ENCODE results near the gene CHRNB4. TPM values are rescaled to one million over a fixed set of nuclear protein-coding genes. Genes with fewer than 3 reads are reported as not detected.

The CHRNB4 gene
- total RNA-seq, 1 donor from 2014 or later = 0.10 TPM

DNA sequence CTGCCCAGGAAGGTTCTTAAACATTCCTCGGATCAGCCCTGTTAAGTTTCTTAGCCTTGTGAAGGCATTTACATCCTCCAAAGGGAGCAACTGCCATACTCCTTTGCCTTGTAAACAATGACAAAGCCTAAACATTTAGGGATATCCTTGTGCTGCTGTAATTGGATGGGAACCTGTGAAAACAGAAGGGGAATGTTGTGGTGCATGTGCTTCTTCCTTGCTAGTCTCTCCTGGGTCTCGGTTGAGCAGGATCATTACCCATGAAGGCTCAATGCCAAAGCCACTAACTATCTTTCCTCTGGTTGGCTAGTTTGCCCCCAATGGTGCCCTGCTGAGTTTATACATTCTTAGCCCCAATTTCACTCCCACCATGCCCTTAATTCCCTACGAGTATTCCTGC lies 37.5 kb downstream of the CHRNB4 start:
- H3K9me3 Mint-ChIP-seq (ENCODE audit: low read depth) = no peaks in the 10 kb centered on the region
- DNase-seq (ENCODE audit: low spot score) = no peak
- H3K4me3 Mint-ChIP-seq (ENCODE audit: unreplicated experiment) = no peak overlapping the region
- H3K27ac Mint-ChIP-seq (ENCODE audit: unreplicated experiment) = no peak overlapping the region
- TF ChIP-seq, protein P1, sequence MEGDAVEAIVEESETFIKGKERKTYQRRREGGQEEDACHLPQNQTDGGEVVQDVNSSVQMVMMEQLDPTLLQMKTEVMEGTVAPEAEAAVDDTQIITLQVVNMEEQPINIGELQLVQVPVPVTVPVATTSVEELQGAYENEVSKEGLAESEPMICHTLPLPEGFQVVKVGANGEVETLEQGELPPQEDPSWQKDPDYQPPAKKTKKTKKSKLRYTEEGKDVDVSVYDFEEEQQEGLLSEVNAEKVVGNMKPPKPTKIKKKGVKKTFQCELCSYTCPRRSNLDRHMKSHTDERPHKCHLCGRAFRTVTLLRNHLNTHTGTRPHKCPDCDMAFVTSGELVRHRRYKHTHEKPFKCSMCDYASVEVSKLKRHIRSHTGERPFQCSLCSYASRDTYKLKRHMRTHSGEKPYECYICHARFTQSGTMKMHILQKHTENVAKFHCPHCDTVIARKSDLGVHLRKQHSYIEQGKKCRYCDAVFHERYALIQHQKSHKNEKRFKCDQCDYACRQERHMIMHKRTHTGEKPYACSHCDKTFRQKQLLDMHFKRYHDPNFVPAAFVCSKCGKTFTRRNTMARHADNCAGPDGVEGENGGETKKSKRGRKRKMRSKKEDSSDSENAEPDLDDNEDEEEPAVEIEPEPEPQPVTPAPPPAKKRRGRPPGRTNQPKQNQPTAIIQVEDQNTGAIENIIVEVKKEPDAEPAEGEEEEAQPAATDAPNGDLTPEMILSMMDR (IDR thresholded peaks at IDR 0.05) = no peak
- no peaks in the 10 kb centered on the region for H3K36me3 Mint-ChIP-seq (ENCODE audit: low read depth)
- no peaks in the 10 kb centered on the region for H3K4me1 Mint-ChIP-seq (ENCODE audit: low read depth)
- peaks cover 26% of the 10 kb centered on the region for H3K27me3 Mint-ChIP-seq (ENCODE audit: low read depth)

DNA sequence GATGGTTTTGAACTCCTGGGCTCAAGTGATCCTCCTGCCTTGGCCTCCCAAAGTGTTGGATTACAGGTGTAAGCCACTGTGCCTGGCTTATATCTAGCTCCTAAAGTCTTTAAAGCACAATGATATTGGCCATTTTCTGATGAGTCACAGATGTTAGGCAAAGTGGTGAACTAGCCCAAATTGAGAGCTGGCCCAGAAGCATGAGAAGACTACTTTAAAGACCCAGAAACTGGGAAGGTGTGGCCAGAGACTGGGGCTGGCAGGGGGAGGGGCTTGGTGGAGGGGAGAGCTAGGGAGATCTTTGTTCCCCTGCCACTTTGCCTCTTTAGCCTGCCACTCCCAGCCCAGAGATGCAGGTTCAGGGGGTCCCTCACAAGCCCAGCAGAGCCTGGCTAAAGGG lies 41.8 kb downstream of the CHRNB4 start:
- Mint-ChIP-seq H3K36me3 (ENCODE audit: low read depth) (no peaks in the 10 kb centered on the region), H3K27ac (ENCODE audit: unreplicated experiment) (no peak overlapping the region), H3K9me3 (ENCODE audit: low read depth) (no peaks in the 10 kb centered on the region), H3K27me3 (ENCODE audit: low read depth) (peaks cover 7% of the 10 kb centered on the region), H3K4me1 (ENCODE audit: low read depth) (no peaks in the 10 kb centered on the region), H3K4me3 (ENCODE audit: unreplicated experiment) (no peak overlapping the region)
- TF ChIP-seq, protein P1 (IDR thresholded peaks at IDR 0.05) = no peak
- no peak for DNase-seq (ENCODE audit: low spot score)

DNA sequence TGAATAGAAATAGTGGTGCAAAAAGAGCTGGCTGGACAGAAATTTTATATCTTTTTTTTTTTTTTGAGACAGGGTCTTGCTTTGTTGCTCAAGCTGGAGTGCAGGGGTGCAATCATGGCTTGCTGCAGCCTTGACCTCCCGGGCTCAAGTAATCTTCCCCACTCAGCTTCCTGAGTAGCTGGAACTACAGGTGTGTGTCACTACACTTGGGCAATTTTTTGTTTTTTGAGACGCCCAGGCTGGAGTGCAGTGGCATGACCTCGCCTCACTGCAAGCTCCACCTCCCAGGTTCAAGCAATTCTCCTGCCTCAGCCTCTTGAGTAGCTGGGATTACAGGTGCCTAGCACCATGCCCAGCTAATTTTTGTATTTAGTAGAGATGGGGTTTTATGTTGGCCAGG lies 42.7 kb downstream of the CHRNB4 start:
- no peak overlapping the region for H3K27ac Mint-ChIP-seq (ENCODE audit: unreplicated experiment)
- DNase-seq (ENCODE audit: low spot score) = no peak
- peaks cover 2% of the 10 kb centered on the region for H3K27me3 Mint-ChIP-seq (ENCODE audit: low read depth)
- H3K9me3 Mint-ChIP-seq (ENCODE audit: low read depth) = no peaks in the 10 kb centered on the region
- TF ChIP-seq, protein P1 (IDR thresholded peaks at IDR 0.05) = no peak
- no peak overlapping the region for H3K4me3 Mint-ChIP-seq (ENCODE audit: unreplicated experiment)
- H3K36me3 Mint-ChIP-seq (ENCODE audit: low read depth) = no peaks in the 10 kb centered on the region
- H3K4me1 Mint-ChIP-seq (ENCODE audit: low read depth) = no peaks in the 10 kb centered on the region

DNA sequence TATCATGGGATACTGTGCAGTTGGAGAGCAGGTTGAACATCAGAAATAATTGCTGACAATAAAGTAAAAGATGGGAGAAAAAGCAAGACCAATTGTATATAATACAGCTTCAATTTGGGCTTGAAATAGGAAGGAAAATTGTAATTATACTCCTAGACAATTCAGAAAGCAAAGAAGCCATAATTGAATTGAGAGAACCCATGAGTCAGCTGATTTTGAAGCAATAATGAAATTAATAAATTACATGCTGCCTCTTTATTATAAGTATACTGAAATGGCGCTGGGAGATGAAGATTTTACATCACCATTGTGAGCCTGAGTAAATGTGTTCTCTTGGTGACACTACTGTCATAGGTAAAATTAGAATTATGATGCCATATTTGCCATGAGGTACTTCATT lies 43.4 kb downstream of the CHRNB4 start:
- H3K4me1 Mint-ChIP-seq (ENCODE audit: low read depth) = no peaks in the 10 kb centered on the region
- H3K27ac Mint-ChIP-seq (ENCODE audit: unreplicated experiment) = no peak overlapping the region
- H3K36me3 Mint-ChIP-seq (ENCODE audit: low read depth) = no peaks in the 10 kb centered on the region
- no peaks in the 10 kb centered on the region for H3K27me3 Mint-ChIP-seq (ENCODE audit: low read depth)
- no peak overlapping the region for H3K4me3 Mint-ChIP-seq (ENCODE audit: unreplicated experiment)
- TF ChIP-seq, protein P1 (IDR thresholded peaks at IDR 0.05) = no peak
- no peaks in the 10 kb centered on the region for H3K9me3 Mint-ChIP-seq (ENCODE audit: low read depth)
- no peak for DNase-seq (ENCODE audit: low spot score)

DNA sequence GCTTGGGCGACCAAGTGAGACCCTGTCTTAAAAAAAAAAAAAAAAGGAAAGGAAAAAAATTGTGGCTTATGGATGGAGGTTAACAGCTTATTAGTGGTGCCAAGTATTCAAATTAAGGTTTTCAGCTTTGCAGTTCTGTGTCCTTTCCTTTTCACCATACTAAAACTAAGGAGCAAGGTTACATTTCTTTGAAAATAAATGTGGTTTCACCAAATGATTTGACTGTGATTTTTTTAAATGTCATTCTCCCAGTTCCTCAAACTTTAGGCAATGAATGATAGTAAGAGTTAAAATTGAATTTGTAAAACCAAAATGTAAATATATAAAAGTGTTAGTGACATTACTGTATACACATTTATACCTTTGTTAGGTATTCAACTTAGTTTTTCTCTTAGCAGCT lies 66.1 kb downstream of the CHRNB4 start:
- Mint-ChIP-seq H3K4me3 (ENCODE audit: unreplicated experiment) (no peak overlapping the region), H3K27ac (ENCODE audit: unreplicated experiment) (no peak overlapping the region), H3K9me3 (ENCODE audit: low read depth) (no peaks in the 10 kb centered on the region), H3K4me1 (ENCODE audit: low read depth) (no peaks in the 10 kb centered on the region), H3K27me3 (ENCODE audit: low read depth) (no peaks in the 10 kb centered on the region), H3K36me3 (ENCODE audit: low read depth) (no peaks in the 10 kb centered on the region)
- TF ChIP-seq, protein P1 (IDR thresholded peaks at IDR 0.05) = no peak
- no peak for DNase-seq (ENCODE audit: low spot score)

Other genes starting within 250 kb of the CHRNB4 start
- 54.0 to 56.1 TPM (median 54.3 TPM) in 3 replicates for gene IREB2, start 203.0 kb downstream of the CHRNB4 start, total RNA-seq
- gene HYKK, start 133.6 kb downstream of the CHRNB4 start, total RNA-seq = 2.7 to 5.9 TPM (median 3.6 TPM) in 3 replicates
- gene PSMA4, start 100.8 kb downstream of the CHRNB4 start, total RNA-seq = 155 to 184 TPM (median 162 TPM) in 3 replicates
- 1.6 to 1.8 TPM (median 1.6 TPM) in 3 replicates for gene CHRNA5, start 75.7 kb downstream of the CHRNB4 start, total RNA-seq
- gene CHRNA3, start 20.2 kb downstream of the CHRNB4 start, total RNA-seq = 0.29 TPM in 1 of 3 replicates, not detected in the others
- gene ADAMTS7, start 170.3 kb upstream of the CHRNB4 start, total RNA-seq = 111 to 144 TPM (median 113 TPM) in 3 replicates
- gene MORF4L1, start 231.7 kb upstream of the CHRNB4 start, total RNA-seq = 491 to 545 TPM (median 512 TPM) in 3 replicates